SK-N-SH (cell line): ENCODE measurements around the gene TMEM62.

ENCODE experiments used
- ELF1 ChIP-seq: IDR thresholded peaks from 2 replicates; pipeline ENCODE4 v1.4.0; 2012
- EP300 ChIP-seq, 2 experiments: IDR thresholded peaks; 2 replicates each; pipeline versions ENCODE4 v1.4.0 to v1.6.1; 2012; ENCODE audit warnings: borderline replicate concordance in 1 of 2, low read depth in 1 of 2, low read length in 1 of 2
- GABPA ChIP-seq: IDR thresholded peaks from 2 replicates; pipeline ENCODE4 v1.4.0; 2012; ENCODE audit warnings: low read depth, mild to moderate bottlenecking
- GATA2 ChIP-seq: sonication (generic); formaldehyde crosslinking; IDR thresholded peaks from 2 replicates; pipeline ENCODE4 v1.5.0; 2020; ENCODE audit warnings: mild to moderate bottlenecking, missing genetic modification reagents
- POLR2AphosphoS5 ChIP-seq: IDR thresholded peaks from 2 replicates; pipeline ENCODE4 v1.6.1; 2012; ENCODE audit warnings: low read depth, low read length
- RCOR1 ChIP-seq: fragments of 150-350 bp; IDR thresholded peaks from 2 replicates; pipeline ENCODE4 v1.6.1; 2017; ENCODE audit warnings: antibody characterized with exemption, low read length
- RFX5 ChIP-seq: IDR thresholded peaks from 2 replicates; pipeline ENCODE4 v1.6.1; 2012; ENCODE audit warnings: mild to moderate bottlenecking, improper control_type of control experiment, low read length
- YY1 ChIP-seq: IDR thresholded peaks from 2 replicates; pipeline ENCODE4 v1.4.0; 2012; ENCODE audit warnings: low read depth, mild to moderate bottlenecking
- TF ChIP-seq, protein P1 (sequence below): fragments of 200-600 bp; sonication (generic); IDR thresholded peaks from 2 replicates; pipeline ENCODE4 v1.6.1; 2017; ENCODE audit warnings: antibody characterized with exemption, mild to moderate bottlenecking, moderate library complexity
- TF ChIP-seq, protein P2 (sequence below): IDR thresholded peaks from 2 replicates; pipeline ENCODE4 v1.4.0; 2012; ENCODE audit warnings: low read depth, borderline replicate concordance

DNA sequence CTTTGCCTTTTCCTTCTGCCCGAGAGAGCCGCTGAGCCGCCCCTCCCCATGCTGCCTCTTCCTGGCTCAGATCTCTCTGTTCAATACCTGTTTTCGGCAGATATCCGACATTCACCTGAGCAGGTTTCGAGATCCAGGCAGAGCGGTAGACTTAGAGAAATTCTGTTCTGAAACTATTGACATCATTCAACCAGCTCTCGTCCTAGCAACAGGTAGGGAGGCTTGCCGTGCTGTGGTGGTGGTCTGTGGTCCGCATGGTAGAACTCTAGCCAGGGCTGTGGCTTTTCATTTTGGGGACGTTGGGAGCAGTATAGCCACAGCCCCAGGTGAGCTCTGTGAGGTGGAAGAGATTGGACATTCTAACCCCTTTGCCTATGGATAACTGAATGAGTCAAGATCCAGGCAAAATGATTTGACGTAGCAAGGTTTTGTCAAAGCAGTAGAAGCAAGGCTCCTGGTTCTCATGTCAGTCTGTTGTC, 810 bp downstream of the TMEM62 start:
- no peak for TF ChIP-seq EP300 (IDR thresholded peaks at IDR 0.05; ENCODE audit: borderline replicate concordance in 1 of 2, low read depth in 1 of 2, low read length in 1 of 2)
- no peak for TF ChIP-seq RCOR1
- no peak for TF ChIP-seq YY1
- TF ChIP-seq, protein P1, sequence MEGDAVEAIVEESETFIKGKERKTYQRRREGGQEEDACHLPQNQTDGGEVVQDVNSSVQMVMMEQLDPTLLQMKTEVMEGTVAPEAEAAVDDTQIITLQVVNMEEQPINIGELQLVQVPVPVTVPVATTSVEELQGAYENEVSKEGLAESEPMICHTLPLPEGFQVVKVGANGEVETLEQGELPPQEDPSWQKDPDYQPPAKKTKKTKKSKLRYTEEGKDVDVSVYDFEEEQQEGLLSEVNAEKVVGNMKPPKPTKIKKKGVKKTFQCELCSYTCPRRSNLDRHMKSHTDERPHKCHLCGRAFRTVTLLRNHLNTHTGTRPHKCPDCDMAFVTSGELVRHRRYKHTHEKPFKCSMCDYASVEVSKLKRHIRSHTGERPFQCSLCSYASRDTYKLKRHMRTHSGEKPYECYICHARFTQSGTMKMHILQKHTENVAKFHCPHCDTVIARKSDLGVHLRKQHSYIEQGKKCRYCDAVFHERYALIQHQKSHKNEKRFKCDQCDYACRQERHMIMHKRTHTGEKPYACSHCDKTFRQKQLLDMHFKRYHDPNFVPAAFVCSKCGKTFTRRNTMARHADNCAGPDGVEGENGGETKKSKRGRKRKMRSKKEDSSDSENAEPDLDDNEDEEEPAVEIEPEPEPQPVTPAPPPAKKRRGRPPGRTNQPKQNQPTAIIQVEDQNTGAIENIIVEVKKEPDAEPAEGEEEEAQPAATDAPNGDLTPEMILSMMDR = no peak
- TF ChIP-seq, protein P2, sequence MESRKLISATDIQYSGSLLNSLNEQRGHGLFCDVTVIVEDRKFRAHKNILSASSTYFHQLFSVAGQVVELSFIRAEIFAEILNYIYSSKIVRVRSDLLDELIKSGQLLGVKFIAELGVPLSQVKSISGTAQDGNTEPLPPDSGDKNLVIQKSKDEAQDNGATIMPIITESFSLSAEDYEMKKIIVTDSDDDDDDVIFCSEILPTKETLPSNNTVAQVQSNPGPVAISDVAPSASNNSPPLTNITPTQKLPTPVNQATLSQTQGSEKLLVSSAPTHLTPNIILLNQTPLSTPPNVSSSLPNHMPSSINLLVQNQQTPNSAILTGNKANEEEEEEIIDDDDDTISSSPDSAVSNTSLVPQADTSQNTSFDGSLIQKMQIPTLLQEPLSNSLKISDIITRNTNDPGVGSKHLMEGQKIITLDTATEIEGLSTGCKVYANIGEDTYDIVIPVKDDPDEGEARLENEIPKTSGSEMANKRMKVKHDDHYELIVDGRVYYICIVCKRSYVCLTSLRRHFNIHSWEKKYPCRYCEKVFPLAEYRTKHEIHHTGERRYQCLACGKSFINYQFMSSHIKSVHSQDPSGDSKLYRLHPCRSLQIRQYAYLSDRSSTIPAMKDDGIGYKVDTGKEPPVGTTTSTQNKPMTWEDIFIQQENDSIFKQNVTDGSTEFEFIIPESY = no peak
- no peak for TF ChIP-seq POLR2AphosphoS5
- TF ChIP-seq GATA2 = no peak
- no peak for TF ChIP-seq ELF1
- TF ChIP-seq RFX5 = no peak
- no peak for TF ChIP-seq GABPA
